Stimulated activated CD4-positive, alpha-beta T cell treated with anti-CD3 and anti-CD28 coated beads, Interleukin-15, amount 100 ng/mL, for 48 hours (primary cell): Measurements from ENCODE around the gene POU6F2.
"Not testable (repeated sequence)": the region's sequence is repeated elsewhere in the genome, so short reads cannot be mapped to it uniquely, and the experiment has no call there.

Experiments
- DNase-seq, 2 donors: peaks; one replicate each; pipeline ENCODE4 v3.0.0-alpha.2; 2020; ENCODE audit warnings: low read depth in 2 of 2

POU6F2 gene, protein sequence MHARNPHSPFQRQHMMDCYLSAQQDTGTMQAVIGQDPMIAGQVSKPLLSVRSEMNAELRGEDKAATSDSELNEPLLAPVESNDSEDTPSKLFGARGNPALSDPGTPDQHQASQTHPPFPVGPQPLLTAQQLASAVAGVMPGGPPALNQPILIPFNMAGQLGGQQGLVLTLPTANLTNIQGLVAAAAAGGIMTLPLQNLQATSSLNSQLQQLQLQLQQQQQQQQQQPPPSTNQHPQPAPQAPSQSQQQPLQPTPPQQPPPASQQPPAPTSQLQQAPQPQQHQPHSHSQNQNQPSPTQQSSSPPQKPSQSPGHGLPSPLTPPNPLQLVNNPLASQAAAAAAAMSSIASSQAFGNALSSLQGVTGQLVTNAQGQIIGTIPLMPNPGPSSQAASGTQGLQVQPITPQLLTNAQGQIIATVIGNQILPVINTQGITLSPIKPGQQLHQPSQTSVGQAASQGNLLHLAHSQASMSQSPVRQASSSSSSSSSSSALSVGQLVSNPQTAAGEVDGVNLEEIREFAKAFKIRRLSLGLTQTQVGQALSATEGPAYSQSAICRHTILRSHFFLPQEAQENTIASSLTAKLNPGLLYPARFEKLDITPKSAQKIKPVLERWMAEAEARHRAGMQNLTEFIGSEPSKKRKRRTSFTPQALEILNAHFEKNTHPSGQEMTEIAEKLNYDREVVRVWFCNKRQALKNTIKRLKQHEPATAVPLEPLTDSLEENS

DNA sequence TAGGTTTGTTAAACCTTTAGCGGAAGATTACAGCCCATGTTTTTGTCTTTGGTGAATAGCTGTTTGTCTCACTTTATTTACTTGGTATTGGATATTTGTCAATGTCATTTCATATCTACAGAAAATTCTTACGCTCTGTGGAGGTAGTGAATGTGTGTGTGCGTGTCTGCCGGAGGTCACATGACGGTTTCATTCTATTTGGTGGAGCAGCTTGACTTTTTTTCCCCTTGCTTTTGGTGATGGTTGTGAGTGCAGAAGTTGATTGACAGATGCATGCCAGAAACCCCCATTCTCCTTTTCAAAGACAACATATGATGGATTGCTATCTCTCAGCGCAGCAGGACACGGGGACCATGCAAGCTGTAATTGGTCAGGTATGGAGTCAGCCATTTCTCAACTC, at the start of gene POU6F2:
POU6F2 (plus strand) TSS at position 225 of the 400 bp plus-strand sequence; CDS start at position 270, 45 bp downstream.
- DNase-seq: no peak

DNA sequence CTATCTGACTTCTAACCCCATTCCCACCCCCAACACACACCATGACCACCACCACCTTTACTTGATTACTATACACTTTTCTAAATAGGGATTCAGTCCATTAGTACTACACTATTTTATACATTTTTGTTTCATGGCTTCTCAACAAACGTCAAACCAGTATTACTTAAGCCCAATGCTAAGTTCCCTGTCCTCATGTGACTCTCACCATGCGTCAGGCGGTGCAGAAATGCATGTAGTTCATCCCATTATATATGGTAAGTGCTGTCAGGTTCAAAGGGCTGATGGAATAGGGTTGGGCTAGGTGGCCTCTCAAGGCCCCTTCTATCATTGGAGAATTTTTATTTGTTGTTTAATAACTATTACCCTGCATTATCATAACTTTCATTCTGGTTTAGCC, 49.2 kb upstream of the POU6F2 start:
- DNase-seq: no peak

DNA sequence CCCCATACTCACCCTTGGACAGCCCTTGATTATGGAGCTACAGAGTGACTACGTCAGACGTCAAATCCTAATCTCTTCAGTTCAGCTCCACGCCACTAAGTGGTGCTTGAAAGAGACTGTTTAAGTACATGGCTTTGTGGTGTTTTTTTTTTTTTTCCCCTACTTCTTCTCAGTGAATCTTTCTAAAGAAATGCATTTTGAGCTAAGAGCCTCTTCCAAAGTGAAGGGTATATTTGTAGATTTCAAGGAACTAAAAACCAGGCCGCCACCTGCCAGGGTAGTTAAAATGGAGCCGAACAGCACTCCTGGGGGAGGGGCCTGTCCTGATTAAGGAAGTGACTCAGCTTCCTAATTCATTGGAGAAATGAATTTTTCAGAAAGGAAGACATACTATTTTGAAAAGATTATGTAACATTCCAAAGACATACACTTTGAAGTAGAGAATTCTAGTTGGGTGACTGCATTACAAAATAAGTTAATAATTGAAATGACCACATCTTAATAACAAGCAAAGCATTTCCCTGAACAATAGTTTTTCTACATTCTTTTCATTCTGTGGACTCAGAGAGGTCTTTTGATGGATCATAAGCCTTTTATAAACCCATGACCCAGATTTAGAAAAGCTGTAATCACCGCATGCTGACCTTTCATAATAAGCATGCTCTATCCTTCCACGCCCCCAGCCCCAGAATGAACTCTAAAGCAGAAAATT, 48.1 kb upstream of the POU6F2 start:
- no peak for DNase-seq

DNA sequence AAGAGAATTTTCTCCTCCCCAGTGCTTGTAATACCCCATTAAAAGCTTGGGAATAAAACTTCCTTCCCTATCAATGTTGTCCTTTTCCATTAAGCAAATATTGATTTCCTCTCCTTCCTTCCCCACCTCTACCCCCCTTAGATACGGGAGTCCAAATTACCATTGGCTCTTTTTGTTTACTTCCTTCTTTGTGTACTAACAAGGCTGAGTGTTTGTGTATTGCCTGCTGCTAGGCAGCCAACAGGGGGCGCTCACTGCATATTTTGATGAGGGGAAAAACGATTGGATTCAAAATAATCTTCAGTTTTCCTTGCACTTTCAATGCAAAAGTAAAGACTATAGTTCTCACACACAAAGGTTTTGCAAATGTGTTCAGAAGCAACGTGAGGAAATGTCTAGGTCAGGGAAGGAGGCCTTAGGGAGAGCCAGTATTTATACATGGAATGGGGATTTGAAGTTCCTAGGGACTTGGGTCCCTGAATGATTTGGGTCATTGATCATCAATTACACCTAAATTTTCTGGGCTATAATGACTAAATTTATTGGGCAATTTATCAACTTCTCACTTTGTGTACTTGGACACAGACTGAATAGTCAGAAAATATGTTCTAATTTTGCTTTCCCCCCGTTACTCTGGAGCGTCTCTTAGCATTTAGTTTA, 45.1 kb upstream of the POU6F2 start:
- DNase-seq: peak; percentile 14 to 41

DNA sequence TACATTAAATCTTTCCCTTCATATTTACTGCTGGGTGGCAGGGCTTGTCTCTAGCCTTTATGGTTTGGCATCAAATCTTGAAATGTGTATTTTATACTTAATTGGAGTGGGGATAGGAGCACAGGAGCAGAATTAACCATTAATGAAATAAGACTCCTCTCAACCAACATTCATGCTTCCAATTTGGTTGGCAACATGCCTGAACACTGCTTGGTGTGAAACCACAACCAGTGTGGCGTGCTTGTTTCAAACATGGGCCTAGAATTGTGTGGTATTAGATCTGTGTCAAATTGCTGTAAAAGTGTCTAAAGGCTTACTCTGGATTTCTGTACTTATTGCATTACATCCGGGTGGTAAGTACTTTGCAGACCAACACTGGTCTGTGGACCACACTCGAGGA, 43.7 kb upstream of the POU6F2 start:
- no peak for DNase-seq

DNA sequence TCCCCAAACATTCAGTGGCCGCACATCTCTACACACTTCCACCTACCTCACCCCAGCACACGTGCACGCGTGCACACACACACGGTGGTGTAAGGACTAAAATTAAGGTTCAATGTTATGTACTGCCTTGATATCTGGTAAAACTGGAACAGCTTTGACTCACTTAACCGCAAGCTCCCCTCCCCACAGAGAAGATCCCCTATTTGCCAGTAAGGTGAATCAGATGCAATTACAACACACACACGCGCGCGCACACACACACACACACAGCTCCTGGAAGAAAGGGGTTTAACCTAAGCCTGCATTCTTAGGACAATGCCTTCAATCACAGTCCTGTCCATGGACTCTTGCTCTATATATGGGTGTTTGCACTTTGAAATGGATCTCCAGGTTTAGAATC, 43.2 kb upstream of the POU6F2 start:
- DNase-seq: no peak

DNA sequence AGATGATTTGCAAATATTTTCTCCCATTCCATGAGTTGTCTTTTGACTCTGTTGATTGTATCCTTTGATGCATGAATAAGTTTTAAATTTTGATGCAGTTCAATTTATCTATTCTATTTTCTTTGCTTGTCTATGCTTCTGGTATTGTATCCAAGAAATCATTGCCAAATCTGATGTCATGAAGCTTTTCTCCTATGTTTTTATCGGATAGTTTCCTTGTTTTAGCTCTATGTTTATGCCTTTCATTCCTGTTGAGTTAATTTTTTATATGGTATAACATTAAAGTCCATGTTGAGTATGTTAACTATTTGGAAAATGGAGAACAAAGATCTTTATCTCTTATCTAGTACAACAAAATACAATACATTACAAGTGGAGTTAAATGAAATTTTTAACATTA, 41.1 kb upstream of the POU6F2 start:
- no peak for DNase-seq

DNA sequence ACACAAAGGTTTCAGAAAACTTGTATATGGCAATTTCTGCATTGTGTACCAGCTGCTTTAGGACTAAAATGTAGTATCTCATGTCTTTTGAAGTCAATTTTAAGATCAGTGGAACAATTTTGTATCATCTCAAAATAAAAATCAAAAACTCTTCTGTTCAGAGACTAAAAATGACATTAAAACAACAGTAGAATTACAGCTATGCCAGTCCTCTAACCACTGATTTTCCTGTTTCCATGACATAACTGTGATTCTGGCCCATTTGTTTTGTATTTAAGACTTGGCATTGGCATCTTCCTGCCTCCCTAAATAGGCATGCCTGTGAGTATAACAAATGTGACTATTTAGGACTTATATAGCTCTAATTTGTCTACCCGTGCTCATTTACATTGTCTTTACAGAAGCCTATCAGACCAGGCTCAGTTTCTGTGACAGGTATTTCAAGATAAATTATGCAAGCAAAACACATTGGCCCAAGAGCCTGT, 39.7 kb upstream of the POU6F2 start:
- no peak for DNase-seq

DNA sequence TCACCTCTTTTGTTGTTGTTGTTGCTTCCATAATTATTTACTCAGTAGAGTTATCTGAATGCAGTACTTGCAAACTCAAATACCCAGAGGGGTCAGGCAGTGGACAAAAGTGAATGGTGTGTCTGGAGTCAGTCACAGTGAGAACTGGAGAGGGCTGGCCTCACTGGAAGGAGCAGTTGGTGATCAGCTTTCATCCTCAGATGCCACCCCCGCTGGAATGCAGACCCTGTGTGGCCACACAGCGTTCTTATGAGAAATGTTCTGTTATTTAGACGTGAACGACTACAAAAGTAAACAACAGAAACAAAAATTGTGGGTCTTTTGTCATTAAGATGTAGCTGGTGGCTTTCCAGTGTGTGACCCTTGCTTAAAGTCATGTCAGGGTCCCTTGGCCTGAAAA, 39.1 kb upstream of the POU6F2 start:
- no peak for DNase-seq

DNA sequence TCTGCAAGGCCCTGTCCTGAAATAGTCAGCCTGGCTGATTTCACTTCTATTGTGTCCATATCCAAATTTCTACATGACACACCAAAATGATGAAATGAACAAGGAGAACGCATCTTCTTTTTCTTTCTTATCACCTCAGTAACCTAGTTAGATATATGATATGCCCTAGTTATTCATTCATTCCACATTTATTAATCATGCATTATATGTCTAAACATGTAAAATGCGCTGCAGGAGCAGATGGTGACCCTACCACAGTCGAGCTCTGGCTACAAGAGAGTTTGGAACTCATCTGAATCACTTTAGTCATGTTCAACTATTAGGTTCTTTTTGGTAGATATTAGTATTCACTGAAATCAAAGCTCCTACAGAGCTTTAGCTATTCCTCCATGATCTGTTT, 36.9 kb upstream of the POU6F2 start:
- no peak for DNase-seq

DNA sequence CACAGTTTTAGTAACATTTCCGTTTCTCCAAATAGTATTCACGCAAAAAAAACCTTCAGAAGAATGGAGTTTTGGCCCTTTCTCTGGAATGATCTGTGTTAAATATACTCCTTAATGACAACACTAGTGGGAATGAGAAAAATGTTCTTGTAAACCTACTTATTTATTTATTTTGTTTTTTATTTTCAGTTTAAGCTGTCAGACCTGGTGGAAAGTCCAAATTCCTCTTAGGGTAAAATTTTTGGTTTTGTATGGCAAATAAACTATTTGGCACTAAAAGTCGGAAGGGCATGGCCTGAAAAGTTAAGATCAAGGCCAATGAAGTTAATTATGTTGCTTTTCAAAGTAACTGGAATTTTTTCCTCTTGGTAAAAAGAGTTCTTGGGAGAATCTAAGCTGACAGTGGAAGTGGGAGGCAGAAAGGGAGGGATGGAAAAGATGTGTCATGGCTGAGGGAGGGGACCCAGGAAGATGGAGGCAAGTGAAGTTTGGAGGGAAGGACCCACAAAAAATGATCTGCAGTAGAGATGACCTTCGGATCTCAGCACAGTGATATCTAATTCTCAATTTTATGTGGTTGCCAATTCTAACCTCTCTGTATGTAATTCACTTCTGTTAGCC, 35.2 kb upstream of the POU6F2 start:
- DNase-seq: no peak

DNA sequence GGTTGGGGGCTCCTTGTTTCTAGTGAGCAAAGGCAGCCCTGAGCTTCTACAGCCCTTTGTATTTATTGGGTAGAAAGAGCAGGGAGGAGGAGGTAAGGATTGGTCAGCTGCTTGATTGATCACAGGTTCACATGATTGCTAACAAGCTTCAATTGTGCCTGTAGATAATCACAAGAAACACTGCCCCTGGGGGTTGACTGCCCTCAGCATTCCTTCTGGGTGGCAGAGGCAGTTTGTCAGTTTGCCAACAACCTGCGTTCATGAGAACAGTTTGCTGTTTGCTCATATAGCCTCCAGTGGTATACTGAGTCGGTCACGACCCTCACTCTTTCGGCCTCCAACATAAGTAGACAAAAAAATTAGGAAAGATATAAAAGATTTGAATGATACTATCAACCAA, 30.2 kb upstream of the POU6F2 start:
- DNase-seq: not testable (repeated sequence)

DNA sequence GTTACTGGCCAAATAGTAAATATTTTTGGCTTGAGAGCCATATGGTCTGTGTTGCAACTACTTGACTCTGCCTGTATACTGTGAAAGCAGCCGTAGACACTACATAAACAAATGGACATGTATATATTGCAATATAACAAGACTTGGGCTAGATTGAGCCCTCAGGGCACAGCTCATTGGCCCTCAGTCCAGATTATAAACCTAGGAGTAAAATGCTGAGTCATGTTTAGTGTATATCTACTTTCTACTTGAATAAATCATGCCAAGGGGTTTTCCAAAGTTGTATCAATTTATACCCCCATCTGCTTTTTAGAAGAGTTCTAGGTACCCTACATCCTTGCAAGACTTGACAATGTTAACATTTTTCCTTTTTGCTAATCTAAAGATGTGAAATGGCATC, 27.4 kb upstream of the POU6F2 start:
- no peak for DNase-seq

DNA sequence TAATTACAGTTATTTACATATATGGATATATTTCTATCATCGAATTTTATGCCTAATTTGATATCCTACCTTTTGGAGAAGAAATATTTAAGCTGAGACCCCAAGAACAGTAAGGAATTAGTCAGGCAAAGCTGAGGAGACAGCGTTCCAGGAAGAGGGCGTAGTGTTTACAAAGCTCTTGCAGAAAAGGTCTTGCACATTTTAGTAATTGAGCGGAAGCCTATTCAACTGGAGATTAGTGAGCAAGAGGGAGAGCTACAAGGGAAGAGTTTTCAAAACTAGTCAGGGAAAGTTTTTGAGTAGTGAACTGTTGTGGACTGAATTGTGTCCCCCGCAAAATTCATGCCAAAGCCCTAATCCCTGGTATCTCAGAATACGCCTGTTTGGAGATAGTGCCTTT, 26.5 kb upstream of the POU6F2 start:
- no peak for DNase-seq

DNA sequence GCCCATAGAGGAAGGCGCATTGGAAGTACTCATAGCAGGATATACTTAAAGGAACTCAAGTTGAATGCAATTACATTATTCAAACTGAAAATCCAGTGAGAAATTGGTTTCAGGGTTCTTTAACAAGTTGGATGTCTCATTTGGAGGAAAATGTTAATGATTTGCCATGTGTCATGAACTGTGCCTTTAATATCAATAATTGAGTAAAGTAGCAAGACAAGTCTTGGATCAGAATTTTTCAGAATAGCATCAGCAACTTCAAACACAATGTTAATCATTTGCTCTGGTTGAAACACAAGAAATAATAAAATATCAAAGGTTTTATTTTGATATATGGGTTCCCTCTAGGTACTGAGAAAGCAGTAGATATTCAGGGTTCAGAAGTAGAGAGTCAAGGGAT, 24.5 kb upstream of the POU6F2 start:
- DNase-seq: no peak

DNA sequence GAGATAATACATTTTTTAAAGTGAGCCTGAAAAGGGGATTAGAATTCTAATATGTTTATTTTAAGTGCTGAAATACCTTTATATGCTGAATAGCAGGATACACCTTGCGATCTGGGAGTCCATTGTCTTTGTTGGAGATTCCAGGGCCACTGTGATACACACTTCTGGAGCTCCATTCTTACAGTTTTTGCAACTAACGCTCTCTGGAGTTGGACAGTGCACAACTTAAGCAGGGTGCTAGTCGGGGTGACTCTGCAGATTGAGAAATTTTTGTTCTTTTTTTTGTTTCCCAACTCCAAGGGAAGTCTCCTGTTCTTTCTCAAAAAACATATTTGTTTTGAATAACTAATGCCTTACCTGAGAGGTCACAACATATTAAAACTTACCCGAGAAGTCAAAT, 23.7 kb upstream of the POU6F2 start:
- DNase-seq: no peak

DNA sequence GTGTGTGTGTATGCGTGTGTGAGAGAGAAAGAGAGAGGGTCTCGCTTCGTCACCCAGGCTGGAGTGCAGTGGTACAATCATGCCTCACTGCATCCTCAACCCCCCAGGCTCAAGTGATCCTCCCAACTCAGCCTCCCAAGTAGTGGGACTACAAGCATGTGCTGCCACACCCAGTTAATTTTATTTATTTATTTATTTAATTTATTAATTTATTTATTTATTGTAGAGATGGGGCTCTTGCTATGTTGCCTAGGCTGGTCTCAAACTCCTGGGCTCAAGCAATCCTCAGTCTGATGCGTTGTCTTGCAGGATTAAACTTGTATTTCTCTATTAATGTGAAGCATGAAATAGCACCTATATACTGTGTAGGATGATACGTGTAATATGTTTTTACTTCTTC, 21.8 kb upstream of the POU6F2 start:
- no peak for DNase-seq

DNA sequence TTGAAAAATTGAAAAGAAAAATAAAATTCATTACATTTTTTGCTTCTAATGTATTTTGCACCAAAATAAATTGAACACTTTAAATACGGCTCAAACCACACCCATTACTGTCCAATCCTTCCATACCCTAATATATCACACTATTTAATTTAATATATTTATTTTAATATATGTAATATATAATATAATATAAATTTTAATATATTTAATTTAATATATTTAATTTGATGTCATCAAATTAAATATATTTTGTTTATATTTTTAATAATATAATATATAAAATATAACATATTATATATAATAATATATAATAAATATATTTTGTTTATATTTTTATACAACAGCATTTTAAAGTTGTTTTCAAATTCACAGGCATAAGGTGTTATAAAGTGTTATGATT, 15.7 kb upstream of the POU6F2 start:
- no peak for DNase-seq

DNA sequence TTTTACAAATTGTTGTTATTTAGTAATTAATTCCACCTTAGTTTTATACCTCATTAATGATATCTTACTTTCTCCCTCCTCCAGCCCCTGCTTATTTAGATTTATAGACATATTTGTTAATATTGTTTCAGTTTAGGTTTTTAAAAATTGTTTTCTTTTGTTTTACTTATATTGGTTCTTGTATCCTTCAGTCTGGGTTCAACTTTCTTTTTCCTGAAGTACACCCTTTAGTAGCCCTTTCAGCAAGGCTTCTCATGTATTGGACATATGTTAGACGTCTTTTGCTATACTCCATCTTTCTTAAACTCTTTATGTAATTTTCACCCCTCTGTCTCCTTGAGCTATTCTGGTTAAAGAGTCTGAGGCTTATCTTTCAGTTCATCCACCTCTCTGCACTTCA, 12.8 kb upstream of the POU6F2 start:
- no peak for DNase-seq

DNA sequence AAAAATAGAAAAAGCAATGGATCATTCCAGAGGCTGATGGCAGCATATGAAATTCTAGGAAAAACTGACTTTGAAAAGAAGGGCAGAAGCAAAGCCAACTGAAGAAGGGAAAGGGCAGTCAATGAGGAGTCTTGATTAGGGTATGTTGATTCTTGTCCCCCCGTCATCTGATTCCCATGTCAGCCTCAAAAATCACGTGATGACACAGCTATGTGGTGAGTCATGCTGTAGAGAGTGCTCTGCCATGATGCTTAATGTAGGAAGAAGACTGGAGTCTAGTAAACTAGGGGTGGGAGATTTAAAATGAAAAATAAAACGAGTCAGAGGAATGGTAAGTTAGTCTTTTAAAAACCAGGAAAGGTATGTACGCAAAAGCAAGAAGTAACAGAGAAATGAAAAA, 3.9 kb upstream of the POU6F2 start:
- no peak for DNase-seq

DNA sequence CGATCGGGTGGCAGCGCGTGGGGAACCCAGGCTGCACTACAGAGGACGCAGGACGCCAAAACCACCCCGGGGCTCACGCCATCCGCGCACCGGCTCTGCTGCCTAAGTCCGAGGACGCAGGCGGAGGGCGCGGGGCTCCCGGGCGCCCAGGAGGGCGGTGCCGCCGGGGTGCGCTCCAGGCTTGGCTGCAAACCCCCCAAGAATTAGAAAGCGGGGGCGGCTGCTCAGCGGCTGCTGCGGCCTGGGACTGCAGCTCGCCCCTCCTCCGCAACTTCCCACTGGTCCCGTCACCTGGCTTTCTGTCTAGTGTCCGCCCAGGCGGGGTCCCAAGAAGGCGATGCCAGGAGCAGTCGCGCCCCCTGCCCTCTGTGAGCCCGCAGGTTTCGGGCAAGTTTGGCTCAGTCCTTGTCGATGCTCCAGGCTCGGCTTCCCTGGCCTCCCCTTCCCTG, 1.7 kb upstream of the POU6F2 start:
- no peak for DNase-seq

DNA sequence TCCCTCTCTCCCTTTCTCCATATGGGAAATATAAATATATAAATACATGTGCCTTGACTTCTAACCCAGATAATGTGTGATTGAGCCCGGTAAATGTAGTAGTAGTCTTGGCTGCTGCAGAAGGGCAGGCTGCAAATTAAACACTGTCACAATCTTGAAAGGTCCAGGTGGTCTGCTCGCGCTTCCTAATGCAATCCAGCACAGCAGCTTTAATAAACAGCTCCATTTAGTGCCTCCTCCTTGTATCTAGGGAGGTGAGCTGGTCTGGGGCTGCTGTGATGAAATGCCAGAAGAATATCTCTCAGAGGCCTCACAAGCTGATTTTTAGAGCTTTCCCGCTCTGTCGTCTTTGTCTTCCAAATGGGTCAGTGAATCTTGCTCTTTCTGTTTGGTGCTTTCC, 782 bp downstream of the POU6F2 start:
- DNase-seq: no peak
